H1 (cell line): Measurements from ENCODE around the gene DIAPH1. TPM values are rescaled to one million over a fixed set of nuclear protein-coding genes. Genes with fewer than 3 reads are reported as not detected.

Experiments used
- CTCF ChIA-PET: fragments of 300-600 bp; sonication (Branson Sonifier 250); formaldehyde crosslinking; loops from one replicate; lab custom pipeline; 2021; ENCODE audit not compliant: partially characterized antibody; lab: Charles Lee
- POLR2A ChIA-PET: fragments of 300-600 bp; sonication (Branson Sonifier 250); formaldehyde crosslinking; loops from one replicate; lab custom pipeline; 2021; ENCODE audit warnings: inconsistent platforms; ENCODE audit not compliant: partially characterized antibody; lab: Charles Lee
- DNase-seq, 2 experiments: peaks; one replicate each; pipeline versions ENCODE4 v3.0.0 to v3.0.0-alpha.2; 2010 to 2022; ENCODE audit warnings: low spot score in 2 of 2, low read depth in 1 of 2, mixed read lengths in 1 of 2
- FAIRE-seq: peaks from 2 replicates; lab custom pipeline; 2011; peaks lifted over from hg19 to GRCh38; lab: Jason Lieb, UNC
- H2AFZ ChIP-seq: 2 replicates; pipeline ENCODE4 v1.8.1; 2012; ENCODE audit warnings: low read length, inconsistent platforms
- H2AK5ac ChIP-seq: 2 replicates; pipeline ENCODE4 v1.6.1; 2013; ENCODE audit warnings: low read depth, low read length
- H2BK120ac ChIP-seq: replicated peaks from 2 replicates; pipeline ENCODE3; 2013; ENCODE audit warnings: low read depth, low read length, inconsistent platforms
- H2BK12ac ChIP-seq: 2 replicates; pipeline ENCODE4 v1.6.1; 2013; ENCODE audit warnings: low read depth, low read length
- H2BK15ac ChIP-seq: 2 replicates; pipeline ENCODE4 v1.6.1; 2013; ENCODE audit warnings: low read length
- H2BK20ac ChIP-seq: 2 replicates; pipeline ENCODE4 v1.6.1; 2013; ENCODE audit warnings: low read length
- H2BK5ac ChIP-seq: 2 replicates; pipeline ENCODE4 v1.6.1; 2013; ENCODE audit warnings: low read depth, low read length
- H3K14ac ChIP-seq: 2 replicates; pipeline ENCODE4 v1.6.1; 2013; ENCODE audit warnings: inconsistent platforms; ENCODE audit not compliant: insufficient read length
- H3K18ac ChIP-seq: 2 replicates; pipeline ENCODE4 v1.6.1; 2013; ENCODE audit warnings: low read length; ENCODE audit errors: extremely low read depth
- H3K23ac ChIP-seq: 2 replicates; pipeline ENCODE4 v1.6.1; 2013; ENCODE audit warnings: inconsistent platforms; ENCODE audit not compliant: insufficient read length
- H3K23me2 ChIP-seq: 2 replicates; pipeline ENCODE4 v1.6.1; 2013; ENCODE audit warnings: low read depth, low read length
- H3K27ac ChIP-seq: 2 replicates; pipeline ENCODE4 v1.6.1; 2011; ENCODE audit warnings: low read depth, low read length, inconsistent platforms
- H3K27me3 ChIP-seq, 4 experiments: replicated peaks in 1 of 4; 1 replicate in 1 of 4; 2 replicates in 3 of 4; pipeline versions ENCODE4 v1.6.1 to v1.8.1; 2011 to 2013; ENCODE audit warnings: low read length in 3 of 4, mild to moderate bottlenecking in 3 of 4, inconsistent platforms in 2 of 4, mixed read lengths in 2 of 4, moderate library complexity in 1 of 4; ENCODE audit not compliant: control insufficient read depth in 3 of 4, insufficient read depth in 3 of 4; ENCODE audit errors: extremely low read depth in 1 of 4
- H3K36me3 ChIP-seq, 4 experiments: 2 replicates each; pipeline versions ENCODE4 v1.6.1 to v1.8.1; 2011 to 2013; ENCODE audit warnings: mild to moderate bottlenecking in 4 of 4, low read length in 3 of 4, moderate library complexity in 2 of 4, control low read depth in 1 of 4, inconsistent platforms in 1 of 4; ENCODE audit not compliant: insufficient read depth in 4 of 4, control insufficient read depth in 2 of 4
- H3K4ac ChIP-seq: replicated peaks from 2 replicates; pipeline ENCODE3; 2013; ENCODE audit warnings: low read length, low read depth, mixed read lengths, inconsistent platforms; ENCODE audit not compliant: insufficient read length
- H3K4me1 ChIP-seq, 4 experiments: replicated peaks in 1 of 4; 1 replicate in 1 of 4; 2 replicates in 3 of 4; pipeline versions ENCODE4 v1.6.1 to v1.8.1; 2011 to 2013; ENCODE audit warnings: low read length in 3 of 4, inconsistent platforms in 2 of 4, mixed read lengths in 1 of 4; ENCODE audit not compliant: insufficient read depth in 4 of 4, control insufficient read depth in 3 of 4
- H3K4me2 ChIP-seq, 2 experiments: 2 replicates each; pipeline versions ENCODE4 v1.6.1 to v1.8.1; 2011 to 2013; ENCODE audit warnings: low read depth in 2 of 2, low read length in 2 of 2, control low read depth in 1 of 2, inconsistent platforms in 1 of 2, mild to moderate bottlenecking in 1 of 2; ENCODE audit not compliant: insufficient read depth in 1 of 2
- H3K4me3 ChIP-seq, 4 experiments: fragments of 200-600, 300-600 bp in 1 of 4; sonication (generic), shearing (Covaris generic), sonication (Bioruptor Twin) in 1 of 4; 2 replicates each; pipeline versions ENCODE4 v1.5.1 to v1.8.1; 2011 to 2016; ENCODE audit warnings: low read length in 4 of 4, low read depth in 3 of 4, control low read depth in 2 of 4, inconsistent platforms in 2 of 4, mild to moderate bottlenecking in 2 of 4, mixed read lengths in 1 of 4, moderate library complexity in 1 of 4; ENCODE audit not compliant: insufficient read depth in 2 of 4; ENCODE audit errors: extremely low read depth in 1 of 4
- H3K56ac ChIP-seq: replicated peaks from 2 replicates; pipeline ENCODE3; 2013; ENCODE audit warnings: low read depth, mild to moderate bottlenecking, mixed read lengths, low read length, inconsistent platforms; ENCODE audit not compliant: insufficient read length
- H3K79me1 ChIP-seq: 2 replicates; pipeline ENCODE4 v1.6.1; 2013; ENCODE audit warnings: low read depth, low read length, control low read depth
- H3K79me2 ChIP-seq, 2 experiments: 2 replicates each; pipeline versions ENCODE4 v1.6.1 to v1.8.1; 2012 to 2013; ENCODE audit warnings: low read length in 2 of 2, mild to moderate bottlenecking in 2 of 2, inconsistent platforms in 1 of 2; ENCODE audit not compliant: insufficient read depth in 2 of 2, control insufficient read depth in 1 of 2
- H3K9ac ChIP-seq, 4 experiments: replicated peaks in 1 of 4; 1 replicate in 1 of 4; 2 replicates in 3 of 4; pipeline versions ENCODE4 v1.6.1 to v1.8.1; 2011 to 2013; ENCODE audit warnings: low read depth in 3 of 4, low read length in 3 of 4, control low read depth in 2 of 4, mild to moderate bottlenecking in 2 of 4, moderate library complexity in 2 of 4, inconsistent platforms in 1 of 4; ENCODE audit errors: extremely low read depth in 1 of 4
- H3K9me3 ChIP-seq, 2 experiments: 2 replicates each; pipeline versions ENCODE4 v1.6.1 to v1.8.1; 2012 to 2013; ENCODE audit warnings: mild to moderate bottlenecking in 2 of 2, moderate library complexity in 2 of 2, control low read depth in 1 of 2, inconsistent platforms in 1 of 2, low read depth in 1 of 2, low read length in 1 of 2, mixed read lengths in 1 of 2; ENCODE audit not compliant: insufficient read depth in 2 of 2
- H4K20me1 ChIP-seq, 2 experiments: replicated peaks in 1 of 2; 2 replicates each; pipeline versions ENCODE3 to v1.8.1; 2011 to 2013; ENCODE audit warnings: inconsistent platforms in 2 of 2, low read length in 2 of 2, mild to moderate bottlenecking in 1 of 2; ENCODE audit not compliant: insufficient read depth in 2 of 2, control insufficient read depth in 1 of 2
- H4K5ac ChIP-seq: 2 replicates; pipeline ENCODE4 v1.6.1; 2013; ENCODE audit warnings: low read length, low read depth, mixed read lengths, inconsistent platforms; ENCODE audit not compliant: insufficient read length
- H4K8ac ChIP-seq: 2 replicates; pipeline ENCODE4 v1.8.0; 2013; ENCODE audit warnings: mild to moderate bottlenecking, moderate library complexity, low read length, inconsistent platforms; ENCODE audit not compliant: insufficient read depth; ENCODE audit errors: extremely low read depth
- H4K91ac ChIP-seq: replicated peaks from 2 replicates; pipeline ENCODE3; 2013; ENCODE audit warnings: low read length, mixed read lengths, inconsistent platforms; ENCODE audit not compliant: insufficient read length
- ASH2L ChIP-seq: fragments of 200-600, 300-600 bp; sonication (generic); IDR thresholded peaks from one replicate; pipeline ENCODE4 v1.7.1; 2017; ENCODE audit warnings: low read length
- CBX5 ChIP-seq: fragments of 300-800, 300-1000 bp; sonication (generic); IDR thresholded peaks from 2 replicates; pipeline ENCODE4 v1.7.1; 2016; ENCODE audit warnings: antibody characterized with exemption, low read length, low read depth
- CTBP2 ChIP-seq: IDR thresholded peaks from 2 replicates; pipeline ENCODE4 v1.7.0; 2011; ENCODE audit warnings: borderline replicate concordance, mild to moderate bottlenecking, moderate library complexity, mixed read lengths, low read length; ENCODE audit not compliant: insufficient read depth, insufficient read length
- HDAC2 ChIP-seq, 2 experiments: fragments of 300-600 bp in 1 of 2; sonication (generic) in 1 of 2; IDR thresholded peaks; 2 replicates each; pipeline ENCODE4 v1.6.1; 2011 to 2012; ENCODE audit warnings: low read depth in 2 of 2, low read length in 2 of 2, mild to moderate bottlenecking in 2 of 2, moderate library complexity in 2 of 2, borderline replicate concordance in 1 of 2, inconsistent platforms in 1 of 2
- HDAC6 ChIP-seq: IDR thresholded peaks from one replicate; pipeline ENCODE4 v1.7.1; 2012; ENCODE audit warnings: low read depth, mild to moderate bottlenecking, inconsistent platforms, low read length, moderate library complexity
- KDM5A ChIP-seq: fragments of 200-600 bp; IDR thresholded peaks from 2 replicates; pipeline ENCODE4 v1.7.1; 2012; ENCODE audit warnings: mild to moderate bottlenecking, low read length, inconsistent platforms, mixed read lengths
- NANOG ChIP-seq: IDR thresholded peaks from 2 replicates; pipeline ENCODE4 v1.6.1; 2011; ENCODE audit warnings: low read length, low read depth, mild to moderate bottlenecking, inconsistent platforms; ENCODE audit not compliant: insufficient read depth, poor library complexity, severe bottlenecking
- NRF1 ChIP-seq: IDR thresholded peaks from 2 replicates; pipeline ENCODE4 v1.6.1; 2011; ENCODE audit warnings: mild to moderate bottlenecking, low read depth, low read length, improper control_type of control experiment
- POLR2A ChIP-seq, 2 experiments: IDR thresholded peaks; 1 replicate in 1 of 2; 2 replicates in 1 of 2; pipeline ENCODE4 v1.6.1; 2011; ENCODE audit warnings: low read depth in 2 of 2, low read length in 2 of 2, mild to moderate bottlenecking in 2 of 2; ENCODE audit errors: control extremely low read depth in 1 of 2
- RAD21 ChIP-seq, 2 experiments: IDR thresholded peaks in 1 of 2; conservative IDR thresholded peaks in 1 of 2; 2 replicates each; pipeline ENCODE4 v1.6.1; 2011; ENCODE audit warnings: low read depth in 2 of 2, low read length in 2 of 2, improper control_type of control experiment in 1 of 2, inconsistent platforms in 1 of 2, mild to moderate bottlenecking in 1 of 2, moderate library complexity in 1 of 2
- SIX5 ChIP-seq: IDR thresholded peaks from 2 replicates; pipeline ENCODE4 v1.6.1; 2011; ENCODE audit warnings: mild to moderate bottlenecking, low read depth, low read length
- SUZ12 ChIP-seq: fragments of 200-600 bp; sonication (generic); IDR thresholded peaks from 2 replicates; pipeline ENCODE4 v1.6.1; 2012; ENCODE audit warnings: mild to moderate bottlenecking, inconsistent platforms, low read length, moderate library complexity, mixed read lengths
- WGBS, 2 experiments: shearing (Covaris generic) in 1 of 2; methylation state at CpG; one replicate each; pipeline versions ENCODE4 v1.1.6 to v1.1.7; 2013 to 2015; ENCODE audit warnings: low lambda C conversion rate in 2 of 2, mixed read lengths in 2 of 2, inconsistent platforms in 1 of 2, low coverage in 1 of 2, missing lambda C conversion rate in 1 of 2; ENCODE audit not compliant: insufficient replicate concordance in 2 of 2, insufficient coverage in 1 of 2, insufficient read length in 1 of 2; ENCODE audit errors: extremely low coverage in 1 of 2, missing lambda C conversion rate in 1 of 2; 5-methylcytosine and 5-hydroxymethylcytosine counted together
- polyA plus RNA-seq, 7 experiments: library from polyadenylated mRNA; depleted of rRNA in 3 of 7; stranded (reverse) in 5 of 7; unstranded in 2 of 7; fragments of >200 nt in 5 of 7; fragments of 200-250 nt in 2 of 7; gene quantifications; 1 replicate in 5 of 7; 2 replicates in 1 of 7; 4 replicates in 1 of 7; pipeline versions ENCODE4 v1.2.1 to v1.2.3, GENCODE V29; 2011 to 2013; ENCODE audit warnings: missing spikeins in 2 of 7, mixed read lengths in 2 of 7
- total RNA-seq: library from RNA; stranded (reverse); fragmentation: NEBNext Ultra II Directional; extraction: Animal tissue kit (Norgen Biotek cat#: 25700); gene quantifications from 2 replicates; pipeline ENCODE4 v1.2.1, GENCODE V29; 2021
- TF ChIP-seq, protein P1 (sequence below): IDR thresholded peaks from 2 replicates; pipeline ENCODE4 v1.6.1; 2012; ENCODE audit warnings: inconsistent platforms

DIAPH1 gene
- total and polyA plus RNA-seq, 2 of the 8 experiments (the other 6 are each of a cell fraction or from before 2014, with no cell fraction given) = 61.2 to 114 TPM

DNA sequence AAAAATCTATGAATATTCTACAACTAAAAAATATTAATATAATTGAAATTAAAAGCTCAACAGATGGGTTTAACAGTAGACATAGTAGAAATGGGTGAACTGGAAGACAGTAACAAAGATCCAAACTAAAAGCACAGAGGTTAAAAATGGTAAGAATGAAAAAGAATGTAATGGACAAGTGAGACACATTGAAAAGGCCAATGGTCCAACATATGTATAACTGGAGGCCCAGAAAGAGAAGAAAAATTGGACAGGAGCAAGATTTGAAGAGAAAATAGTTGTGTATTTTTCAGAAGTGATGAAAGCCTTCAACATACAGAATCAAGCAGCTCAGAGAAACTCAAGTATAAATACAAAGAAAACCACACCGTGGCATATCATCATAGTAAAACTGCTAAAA is 71.3 kb downstream of the DIAPH1 start:
- no peaks in the 10 kb centered on the region for H3K27me3 ChIP-seq
- no peaks in the 10 kb centered on the region for H3K79me2 ChIP-seq
- H3K4me2 ChIP-seq = no peak overlapping the region
- no peak overlapping the region for H3K4ac ChIP-seq
- FAIRE-seq = no peak
- peaks cover 0 to 9% (median 0%) of the 10 kb centered on the region in 4 experiments; a peak in 2 of 8 replicates for H3K36me3 ChIP-seq
- H2BK12ac ChIP-seq = no peak overlapping the region
- H3K23me2 ChIP-seq = no peaks in the 10 kb centered on the region; the same call in 1 of the 2 replicates
- no peak overlapping the region for H3K18ac ChIP-seq
- no peak overlapping the region for H4K8ac ChIP-seq
- H3K9me3 ChIP-seq = peaks cover 6 to 7% of the 10 kb centered on the region in 2 experiments; a peak in 3 of 4 replicates
- no peak overlapping the region for H2BK20ac ChIP-seq
- no peak overlapping the region for H2BK15ac ChIP-seq
- ChIA-PET POLR2A (interaction anchor here (0.6 to 0.9 kb wide), 2 partner anchors 11 to 13 kb away, joined by 3 read pairs; no protein-coding TSS in a partner anchor), CTCF (interaction anchor here (0.8 to 3.8 kb wide), 8 partner anchors 10 to 275 kb away, joined by 3 to 21 read pairs (median 3); partner anchors contain the start of genes PCDHGA2 and PCDHGB1)
- no peak overlapping the region for H2AFZ ChIP-seq
- no peak overlapping the region for H4K91ac ChIP-seq
- no peaks in the 10 kb centered on the region for H3K79me1 ChIP-seq
- peaks cover 0 to 1% of the 10 kb centered on the region in 2 experiments for H4K20me1 ChIP-seq
- H3K14ac ChIP-seq = no peak overlapping the region
- 96% methylated on average over 1 of the region's 1 CpG; no CpG with 5 or more reads in 1 of the 2 experiments for WGBS, 2 experiments
- H4K5ac ChIP-seq = no peak overlapping the region
- H3K4me1 ChIP-seq = no peaks in the 10 kb centered on the region
- DNase-seq = no peak
- no peak overlapping the region for H3K9ac ChIP-seq
- no peak overlapping the region for H2BK5ac ChIP-seq
- H3K56ac ChIP-seq = no peak overlapping the region
- H2BK120ac ChIP-seq = no peak overlapping the region
- no peak overlapping the region; a peak in 1 of 8 replicates for H3K4me3 ChIP-seq
- no peak overlapping the region for H3K23ac ChIP-seq
- no peak overlapping the region for H3K27ac ChIP-seq
- no peak overlapping the region for H2AK5ac ChIP-seq
- TF ChIP-seq RAD21 (IDR thresholded peaks at IDR 0.05 in 1 of 2, conservative IDR thresholded peaks at IDR 0.05 in 1 of 2; ENCODE audit: low read depth in 2 of 2, low read length in 2 of 2) = no peak
- TF ChIP-seq, protein P1, sequence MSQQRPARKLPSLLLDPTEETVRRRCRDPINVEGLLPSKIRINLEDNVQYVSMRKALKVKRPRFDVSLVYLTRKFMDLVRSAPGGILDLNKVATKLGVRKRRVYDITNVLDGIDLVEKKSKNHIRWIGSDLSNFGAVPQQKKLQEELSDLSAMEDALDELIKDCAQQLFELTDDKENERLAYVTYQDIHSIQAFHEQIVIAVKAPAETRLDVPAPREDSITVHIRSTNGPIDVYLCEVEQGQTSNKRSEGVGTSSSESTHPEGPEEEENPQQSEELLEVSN = no peak
- TF ChIP-seq SUZ12 = no peak
- TF ChIP-seq SIX5 = no peak
- no peak for TF ChIP-seq NANOG
- no peak for TF ChIP-seq NRF1
- TF ChIP-seq KDM5A = no peak
- no peak for TF ChIP-seq CBX5
- no peak for TF ChIP-seq ASH2L
- no peak for TF ChIP-seq POLR2A (IDR thresholded peaks at IDR 0.05; ENCODE audit: control extremely low read depth in 1 of 2, low read depth in 2 of 2, low read length in 2 of 2)
- no peak for TF ChIP-seq CTBP2
- TF ChIP-seq HDAC6 = no peak
- TF ChIP-seq HDAC2 (IDR thresholded peaks at IDR 0.05; ENCODE audit: borderline replicate concordance in 1 of 2, low read depth in 2 of 2, low read length in 2 of 2) = no peak
